ENCODE results near the gene DZIP1L.

DNA sequence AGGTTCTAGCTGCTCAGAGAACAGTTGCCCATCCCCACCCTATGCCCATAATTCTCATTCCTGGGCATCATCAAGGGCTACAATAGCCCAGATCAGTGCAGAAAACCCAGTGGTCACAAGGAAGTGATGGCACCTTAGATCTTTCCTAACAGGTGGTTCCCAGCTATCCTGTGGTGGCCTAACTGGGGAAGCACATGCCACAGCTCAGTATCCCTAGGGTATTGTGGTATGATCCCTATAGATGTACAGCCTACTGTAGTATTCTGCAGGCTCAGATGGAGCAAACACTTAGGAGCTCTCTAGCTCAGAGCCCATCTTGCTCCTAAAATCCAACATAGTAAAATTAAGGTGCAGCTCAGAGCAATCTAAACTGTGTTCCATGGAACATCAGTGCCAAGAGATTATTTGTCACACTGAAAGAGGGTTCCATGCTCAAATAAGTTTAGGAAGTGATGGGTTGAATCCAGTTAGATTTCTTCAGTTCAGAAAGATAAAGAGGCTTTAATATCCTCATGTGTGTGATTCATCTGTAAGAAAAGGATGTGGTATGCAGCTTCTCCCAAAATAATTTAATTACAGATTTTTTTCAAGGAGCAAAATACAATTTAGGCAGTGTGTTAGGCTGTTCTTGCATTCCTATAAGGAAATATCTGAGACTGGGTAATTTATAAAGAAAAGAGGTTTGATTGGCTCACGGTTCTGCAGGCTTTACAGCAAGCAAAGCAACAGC, 12.4 kb upstream of the DZIP1L start:
- TF ChIP-seq, protein P1, sequence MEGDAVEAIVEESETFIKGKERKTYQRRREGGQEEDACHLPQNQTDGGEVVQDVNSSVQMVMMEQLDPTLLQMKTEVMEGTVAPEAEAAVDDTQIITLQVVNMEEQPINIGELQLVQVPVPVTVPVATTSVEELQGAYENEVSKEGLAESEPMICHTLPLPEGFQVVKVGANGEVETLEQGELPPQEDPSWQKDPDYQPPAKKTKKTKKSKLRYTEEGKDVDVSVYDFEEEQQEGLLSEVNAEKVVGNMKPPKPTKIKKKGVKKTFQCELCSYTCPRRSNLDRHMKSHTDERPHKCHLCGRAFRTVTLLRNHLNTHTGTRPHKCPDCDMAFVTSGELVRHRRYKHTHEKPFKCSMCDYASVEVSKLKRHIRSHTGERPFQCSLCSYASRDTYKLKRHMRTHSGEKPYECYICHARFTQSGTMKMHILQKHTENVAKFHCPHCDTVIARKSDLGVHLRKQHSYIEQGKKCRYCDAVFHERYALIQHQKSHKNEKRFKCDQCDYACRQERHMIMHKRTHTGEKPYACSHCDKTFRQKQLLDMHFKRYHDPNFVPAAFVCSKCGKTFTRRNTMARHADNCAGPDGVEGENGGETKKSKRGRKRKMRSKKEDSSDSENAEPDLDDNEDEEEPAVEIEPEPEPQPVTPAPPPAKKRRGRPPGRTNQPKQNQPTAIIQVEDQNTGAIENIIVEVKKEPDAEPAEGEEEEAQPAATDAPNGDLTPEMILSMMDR (IDR thresholded peaks at IDR 0.05; ENCODE audit: insufficient read depth, low read depth, low read length) = no peak
- no peak for TF ChIP-seq EZH2 (IDR thresholded peaks at IDR 0.05; ENCODE audit: insufficient read depth, low read length)
